Central memory CD8-positive, alpha-beta T cell (primary cell): Measurements from ENCODE around the gene GALNT14.
"Not testable (repeated sequence)": the region's sequence is repeated elsewhere in the genome, so short reads cannot be mapped to it uniquely, and the experiment has no call there.

Experiments used
- ATAC-seq: fragments of 150-1000 bp; cut with Tn5 transposase; replicated peaks from 2 replicates; pipeline ENCODE4 v1.10.0; 2022; ENCODE audit warnings: mild to moderate bottlenecking, moderate FRiP score, moderate number of reproducible peaks; ENCODE audit not compliant: poor library complexity, severe bottlenecking; ENCODE audit errors: extremely low read depth
- DNase-seq, 2 donors: peaks; one replicate each; pipeline ENCODE4 v3.0.0; 2021; ENCODE audit warnings: low spot score in 2 of 2
- H3K27ac Mint-ChIP-seq: one replicate; pipeline ENCODE4 v1.8.0; 2022; ENCODE audit warnings: low read depth, mild to moderate bottlenecking, moderate library complexity, mixed read lengths
- H3K27me3 Mint-ChIP-seq: one replicate; pipeline ENCODE4 v1.8.0; 2022; ENCODE audit warnings: mixed read lengths
- H3K36me3 Mint-ChIP-seq: one replicate; pipeline ENCODE4 v1.8.0; 2022; ENCODE audit warnings: mild to moderate bottlenecking, moderate library complexity, mixed read lengths; ENCODE audit not compliant: insufficient read depth
- H3K4me1 Mint-ChIP-seq: one replicate; pipeline ENCODE4 v1.8.0; 2022; ENCODE audit warnings: mixed read lengths
- H3K4me3 Mint-ChIP-seq: one replicate; pipeline ENCODE4 v1.8.0; 2022; ENCODE audit warnings: mild to moderate bottlenecking, moderate library complexity, mixed read lengths
- H3K9me3 Mint-ChIP-seq: one replicate; pipeline ENCODE4 v1.8.0; 2022; ENCODE audit warnings: mixed read lengths

GALNT14 gene, protein sequence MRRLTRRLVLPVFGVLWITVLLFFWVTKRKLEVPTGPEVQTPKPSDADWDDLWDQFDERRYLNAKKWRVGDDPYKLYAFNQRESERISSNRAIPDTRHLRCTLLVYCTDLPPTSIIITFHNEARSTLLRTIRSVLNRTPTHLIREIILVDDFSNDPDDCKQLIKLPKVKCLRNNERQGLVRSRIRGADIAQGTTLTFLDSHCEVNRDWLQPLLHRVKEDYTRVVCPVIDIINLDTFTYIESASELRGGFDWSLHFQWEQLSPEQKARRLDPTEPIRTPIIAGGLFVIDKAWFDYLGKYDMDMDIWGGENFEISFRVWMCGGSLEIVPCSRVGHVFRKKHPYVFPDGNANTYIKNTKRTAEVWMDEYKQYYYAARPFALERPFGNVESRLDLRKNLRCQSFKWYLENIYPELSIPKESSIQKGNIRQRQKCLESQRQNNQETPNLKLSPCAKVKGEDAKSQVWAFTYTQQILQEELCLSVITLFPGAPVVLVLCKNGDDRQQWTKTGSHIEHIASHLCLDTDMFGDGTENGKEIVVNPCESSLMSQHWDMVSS

DNA sequence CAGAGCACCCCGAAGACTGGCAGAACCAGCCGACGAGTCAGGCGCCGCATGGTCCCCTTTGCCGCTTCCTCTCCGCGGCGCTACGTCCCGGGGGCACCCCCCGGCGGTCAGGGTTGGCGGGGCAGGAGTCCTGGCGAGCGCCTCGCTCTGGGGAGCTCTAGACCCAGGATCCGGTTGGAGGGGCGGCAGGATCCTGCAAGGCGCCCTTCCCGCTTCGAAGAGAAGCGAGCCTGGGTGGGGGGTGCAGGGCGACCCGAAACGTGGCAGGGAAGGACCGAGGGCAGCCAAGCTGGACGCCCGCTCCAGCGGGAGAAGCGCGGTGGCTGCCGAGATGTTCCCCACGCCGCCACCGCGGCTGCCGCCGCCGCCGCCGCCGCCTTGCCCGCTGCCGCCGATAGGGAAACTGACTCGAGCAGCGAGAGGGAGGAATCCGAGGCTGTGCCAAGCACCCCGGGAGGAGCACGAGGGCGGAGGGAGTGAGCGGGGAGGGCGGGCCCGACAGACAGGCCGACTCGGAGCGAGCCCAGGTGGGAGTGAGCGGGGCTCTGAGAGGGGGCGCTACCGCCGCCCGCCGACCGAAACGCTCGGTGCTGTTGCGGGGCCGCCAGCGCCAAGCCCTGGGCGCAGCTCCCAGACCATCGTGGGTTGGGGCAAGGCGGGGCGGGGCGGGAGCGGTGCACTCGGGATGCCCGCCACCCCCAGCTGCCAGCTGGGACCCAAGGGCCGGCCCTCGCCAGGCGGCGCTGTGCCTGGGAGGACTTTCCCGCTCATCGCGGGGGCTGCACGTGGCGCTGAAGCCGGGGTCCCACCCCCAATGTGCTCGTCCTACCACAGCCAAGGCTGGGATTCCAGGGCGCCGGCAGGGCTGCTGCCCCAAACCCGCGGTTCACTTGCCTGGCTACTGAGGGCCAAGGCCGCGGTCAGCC is at the start of gene GALNT14:
GALNT14 (minus strand) TSS at position 404 of the 926 bp plus-strand sequence; CDS start at position 50, 354 bp downstream.
- Mint-ChIP-seq H3K4me1 (peaks cover 5% of the 10 kb centered on the region), H3K4me3 (peak within 1 kb of the TSS; percentile 39), H3K36me3 (peaks cover 3% of the 10 kb centered on the region), H3K27me3 (peaks cover 59% of the 10 kb centered on the region), H3K9me3 (no peaks in the 10 kb centered on the region), H3K27ac (no peak within 1 kb of the TSS)
- no peak for DNase-seq
- no peak for ATAC-seq

- ATAC-seq: no peak
- Mint-ChIP-seq H3K4me1 (no peaks in the 10 kb centered on the region), H3K27ac (no peak overlapping the region), H3K9me3 (no peaks in the 10 kb centered on the region), H3K36me3 (peaks cover 2% of the 10 kb centered on the region), H3K27me3 (peaks cover 8% of the 10 kb centered on the region), H3K4me3 (no peak overlapping the region)
- DNase-seq: no peak
Measured at GRCh38 chr2:31187166-31187565, 48.9 kb upstream of the GALNT14 start.

- H3K36me3 Mint-ChIP-seq, H3K4me1 Mint-ChIP-seq, H3K27ac Mint-ChIP-seq, H3K9me3 Mint-ChIP-seq, H3K27me3 Mint-ChIP-seq, ATAC-seq, DNase-seq, H3K4me3 Mint-ChIP-seq: not testable (repeated sequence)
Measured at GRCh38 chr2:31183973-31184372, 45.7 kb upstream of the GALNT14 start.

DNA sequence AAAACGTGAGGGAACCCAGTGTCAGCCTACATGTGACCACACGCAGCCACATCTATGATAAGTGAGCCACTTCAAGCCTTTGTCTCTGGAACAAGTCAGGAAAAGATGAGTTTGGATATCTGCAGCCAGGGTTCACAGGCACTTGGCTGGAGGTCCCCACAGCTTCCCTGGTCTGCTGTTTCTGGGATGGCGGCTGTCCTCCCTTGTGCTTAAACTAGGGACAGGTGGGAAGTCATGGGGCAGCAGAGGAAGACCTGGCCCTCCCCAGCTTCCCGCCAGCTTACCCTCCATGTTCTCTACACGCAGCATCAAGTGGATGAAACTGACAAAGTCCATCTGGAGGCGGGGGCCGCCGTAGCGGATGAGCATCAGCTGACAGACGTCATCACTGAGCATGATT is 38.5 kb upstream of the GALNT14 start:
- Mint-ChIP-seq H3K9me3 (no peaks in the 10 kb centered on the region), H3K4me1 (no peaks in the 10 kb centered on the region), H3K27ac (no peak overlapping the region), H3K36me3 (no peaks in the 10 kb centered on the region), H3K4me3 (no peak overlapping the region), H3K27me3 (no peaks in the 10 kb centered on the region)
- no peak for DNase-seq
- ATAC-seq: no peak

DNA sequence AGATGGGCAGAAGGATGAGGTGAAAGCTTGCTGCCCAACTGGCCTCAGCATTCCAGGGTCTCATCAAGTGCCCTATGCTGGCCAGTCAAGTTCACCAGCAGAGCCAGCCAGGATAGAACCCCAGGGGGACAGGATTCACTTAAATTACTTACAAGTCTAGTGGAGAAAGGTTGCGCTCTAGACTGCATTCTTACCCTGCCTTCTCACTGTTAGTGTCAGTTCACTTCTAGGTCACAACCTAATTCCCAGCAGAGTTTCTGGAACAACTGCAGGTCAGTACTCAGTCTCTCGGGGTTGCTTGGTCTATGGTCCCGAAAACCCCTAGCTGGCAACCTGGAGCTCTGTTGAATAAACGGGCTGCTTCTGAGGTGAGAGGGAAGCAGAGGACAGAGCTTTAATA is 32.9 kb upstream of the GALNT14 start:
- Mint-ChIP-seq H3K4me1 (no peaks in the 10 kb centered on the region), H3K27me3 (peaks cover 3% of the 10 kb centered on the region), H3K36me3 (no peaks in the 10 kb centered on the region), H3K4me3 (no peak overlapping the region), H3K27ac (no peak overlapping the region), H3K9me3 (no peaks in the 10 kb centered on the region)
- no peak for DNase-seq
- ATAC-seq: no peak

DNA sequence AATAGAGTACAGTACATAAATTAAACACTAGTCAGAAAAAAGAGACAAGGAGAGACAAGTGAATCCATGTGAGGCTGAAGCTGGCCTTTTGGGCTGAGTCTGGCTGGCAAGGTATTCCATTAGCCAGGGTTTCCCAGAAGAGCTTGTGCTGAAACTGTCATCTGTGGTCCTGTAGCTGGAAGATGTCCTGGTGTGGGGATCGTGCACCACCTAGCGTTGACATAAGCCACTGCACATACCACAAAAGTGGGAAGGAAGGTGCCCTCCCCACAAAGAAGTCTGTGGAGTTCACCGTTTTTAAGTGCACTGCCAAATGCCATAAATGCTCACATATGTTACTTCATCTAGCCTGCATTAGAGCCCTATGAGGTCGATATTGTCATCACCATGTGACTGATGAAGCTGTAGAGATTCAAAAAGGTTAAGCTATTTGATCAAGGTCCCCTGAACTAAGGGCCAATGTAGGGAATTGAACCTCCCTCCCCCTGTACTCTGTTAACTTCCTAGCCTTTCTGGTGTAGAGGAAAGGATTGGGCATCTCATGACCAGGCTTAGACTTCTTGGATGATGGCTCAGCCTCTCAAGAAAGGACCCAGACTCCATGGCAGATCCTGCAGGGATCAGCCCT is 31.9 kb upstream of the GALNT14 start:
- H3K4me3 Mint-ChIP-seq: no peak overlapping the region

GRCh38 chr2:31168291-31168690 is 30.1 kb upstream of the GALNT14 start:
- no peaks in the 10 kb centered on the region for H3K36me3 Mint-ChIP-seq
- H3K4me1 Mint-ChIP-seq: peaks cover 6% of the 10 kb centered on the region
- H3K27me3 Mint-ChIP-seq: peaks cover 19% of the 10 kb centered on the region
- H3K9me3 Mint-ChIP-seq: no peaks in the 10 kb centered on the region
- ATAC-seq (no peak), DNase-seq (no peak)
- H3K27ac Mint-ChIP-seq: no peak overlapping the region
- H3K4me3 Mint-ChIP-seq: no peak overlapping the region

More for the DNA sequence above, 31.9 kb upstream of the GALNT14 start:
- peak; percentile 17 to 20 for DNase-seq
- Mint-ChIP-seq H3K27me3 (peaks cover 12% of the 10 kb centered on the region), H3K9me3 (no peaks in the 10 kb centered on the region), H3K27ac (no peak overlapping the region), H3K4me1 (peaks cover under 1% of the 10 kb centered on the region), H3K36me3 (no peaks in the 10 kb centered on the region)
- peak; percentile 70 for ATAC-seq

GRCh38 chr2:31166925-31167324 is 28.7 kb upstream of the GALNT14 start:
- Mint-ChIP-seq H3K4me1 (peaks cover 6% of the 10 kb centered on the region), H3K9me3 (no peaks in the 10 kb centered on the region), H3K4me3 (no peak overlapping the region), H3K36me3 (no peaks in the 10 kb centered on the region), H3K27ac (no peak overlapping the region), H3K27me3 (peaks cover 19% of the 10 kb centered on the region)
- no peak for DNase-seq
- ATAC-seq: no peak

GRCh38 chr2:31163011-31163539 is 24.8 kb upstream of the GALNT14 start:
- Mint-ChIP-seq H3K4me1 (peaks cover 6% of the 10 kb centered on the region), H3K27ac (no peak overlapping the region), H3K9me3 (no peaks in the 10 kb centered on the region), H3K4me3 (no peak overlapping the region), H3K36me3 (no peaks in the 10 kb centered on the region), H3K27me3 (peaks cover 23% of the 10 kb centered on the region)
- no peak for ATAC-seq
- no peak for DNase-seq

DNA sequence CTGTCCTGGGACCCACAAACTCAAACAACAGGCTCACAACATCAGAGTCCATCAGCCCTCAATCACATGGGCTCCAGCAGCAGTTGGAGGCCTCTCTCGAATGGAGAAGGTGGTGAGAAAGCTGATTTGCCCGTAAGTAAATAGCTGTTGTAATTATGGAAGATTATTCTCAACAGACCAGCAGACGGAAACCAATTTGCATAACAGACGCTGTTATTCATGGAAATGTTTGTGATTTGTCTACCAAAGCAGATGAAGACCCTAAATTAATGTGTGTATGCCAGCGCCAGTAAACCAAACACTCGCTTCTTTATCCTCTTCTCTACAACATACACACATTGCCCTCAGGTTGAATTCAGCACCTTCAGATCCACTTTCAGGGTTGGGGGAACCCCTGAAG is 23.4 kb upstream of the GALNT14 start:
- Mint-ChIP-seq H3K36me3 (no peaks in the 10 kb centered on the region), H3K4me3 (no peak overlapping the region), H3K4me1 (peaks cover 6% of the 10 kb centered on the region), H3K27me3 (peaks cover 28% of the 10 kb centered on the region), H3K27ac (no peak overlapping the region), H3K9me3 (no peaks in the 10 kb centered on the region)
- DNase-seq (no peak), ATAC-seq (no peak)

- peaks cover 37% of the 10 kb centered on the region for H3K27me3 Mint-ChIP-seq
- no peak overlapping the region for H3K27ac Mint-ChIP-seq
- H3K9me3 Mint-ChIP-seq: no peaks in the 10 kb centered on the region
- no peaks in the 10 kb centered on the region for H3K36me3 Mint-ChIP-seq
- no peak for DNase-seq
- H3K4me1 Mint-ChIP-seq: no peaks in the 10 kb centered on the region
- ATAC-seq: no peak
- H3K4me3 Mint-ChIP-seq: no peak overlapping the region
Measured at GRCh38 chr2:31151501-31151900, 13.3 kb upstream of the GALNT14 start.

DNA sequence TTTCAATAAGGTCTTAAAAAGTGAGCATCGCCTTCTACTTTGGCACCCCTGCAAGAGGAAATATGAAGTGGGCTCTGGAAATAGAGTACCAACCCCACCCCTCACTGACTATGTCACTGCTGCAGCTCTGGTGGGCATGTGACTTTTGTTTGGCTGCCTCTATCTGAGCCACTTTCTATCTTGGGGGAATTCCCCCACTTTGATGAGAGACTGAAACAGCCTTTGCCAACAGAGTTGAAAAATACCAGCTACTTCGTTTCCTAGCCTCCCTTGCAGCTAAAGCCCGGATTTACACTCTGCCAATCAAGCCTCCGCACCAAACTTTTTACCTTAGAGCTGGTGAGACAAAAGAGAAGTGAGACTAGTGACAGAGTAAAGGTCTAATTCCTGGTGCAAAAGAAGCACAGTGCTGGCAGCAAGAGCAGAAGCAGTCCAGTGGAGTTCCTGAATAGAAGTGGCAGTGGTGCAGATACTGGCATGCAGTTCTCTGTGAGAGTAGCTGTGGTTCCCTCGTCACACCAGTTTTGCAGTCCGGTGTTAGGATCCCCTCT is 12.0 kb upstream of the GALNT14 start:
- no peaks in the 10 kb centered on the region for H3K36me3 Mint-ChIP-seq

More for the DNA sequence above, 12.0 kb upstream of the GALNT14 start:
- no peaks in the 10 kb centered on the region for H3K4me1 Mint-ChIP-seq
- no peaks in the 10 kb centered on the region for H3K9me3 Mint-ChIP-seq
- H3K27me3 Mint-ChIP-seq: peaks cover 46% of the 10 kb centered on the region
- no peak overlapping the region for H3K4me3 Mint-ChIP-seq
- H3K27ac Mint-ChIP-seq: no peak overlapping the region
- DNase-seq (no peak), ATAC-seq (no peak)
